GM19372 (cell line): ENCODE results near the gene STAT3.
"Not testable (repeated sequence)": the region's sequence is repeated elsewhere in the genome, so short reads cannot be mapped to it uniquely, and the experiment has no call there.

Source experiments
- ATAC-seq: cut with Tn5 transposase; IDR thresholded peaks from one replicate; pipeline ENCODE4 v1.9.1; 2021; ENCODE audit warnings: mild to moderate bottlenecking, low read depth, moderate library complexity; ENCODE audit not compliant: unreplicated experiment

Gene STAT3

DNA sequence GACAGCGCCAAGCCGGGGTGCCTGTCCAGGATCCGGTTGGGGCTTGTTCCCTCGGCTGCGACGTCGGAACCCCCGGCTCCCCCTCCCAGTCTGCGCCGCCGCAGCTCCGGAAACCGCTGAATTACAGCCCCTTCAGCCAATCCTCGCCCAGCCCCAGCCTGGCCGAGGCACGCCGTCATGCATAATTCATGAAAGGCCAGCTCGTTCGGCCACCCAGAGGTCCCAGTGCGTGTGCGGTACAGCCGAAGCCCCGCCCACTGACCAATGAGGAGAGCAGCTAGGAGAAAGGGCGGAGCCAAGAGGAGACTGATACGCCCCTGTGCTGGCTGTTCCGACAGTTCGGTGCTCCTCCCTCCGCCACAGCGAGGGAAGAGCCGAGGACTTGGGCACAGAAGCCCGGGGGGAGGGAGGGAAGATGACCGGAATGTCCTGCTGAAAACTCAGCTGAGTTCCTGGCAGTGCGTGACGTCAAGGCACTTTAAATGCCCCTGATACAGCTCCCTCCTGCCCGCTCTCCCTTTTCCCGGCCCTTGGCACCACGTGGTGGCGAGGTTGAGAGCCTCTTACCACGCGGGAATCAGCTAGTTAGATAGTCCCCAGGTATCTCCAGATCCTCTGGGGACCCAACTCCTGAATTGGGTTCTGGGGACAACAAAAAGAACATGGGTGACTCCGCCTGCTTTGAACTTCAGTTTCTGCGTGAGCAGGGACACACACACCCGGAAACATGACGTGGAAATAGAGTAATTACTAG, at the start of gene STAT3:
STAT3 (minus strand) TSS at position 62 of the 754 bp plus-strand sequence. CDS start 39,926 bp downstream, outside the sequence.
- ATAC-seq, result peak; percentile 92

- ATAC-seq, result no peak
Measured at GRCh38 chr17:42436391-42436790, 48.1 kb upstream of the STAT3 start.

- ATAC-seq, result no peak
Measured at GRCh38 chr17:42431758-42432161, 43.5 kb upstream of the STAT3 start.

DNA sequence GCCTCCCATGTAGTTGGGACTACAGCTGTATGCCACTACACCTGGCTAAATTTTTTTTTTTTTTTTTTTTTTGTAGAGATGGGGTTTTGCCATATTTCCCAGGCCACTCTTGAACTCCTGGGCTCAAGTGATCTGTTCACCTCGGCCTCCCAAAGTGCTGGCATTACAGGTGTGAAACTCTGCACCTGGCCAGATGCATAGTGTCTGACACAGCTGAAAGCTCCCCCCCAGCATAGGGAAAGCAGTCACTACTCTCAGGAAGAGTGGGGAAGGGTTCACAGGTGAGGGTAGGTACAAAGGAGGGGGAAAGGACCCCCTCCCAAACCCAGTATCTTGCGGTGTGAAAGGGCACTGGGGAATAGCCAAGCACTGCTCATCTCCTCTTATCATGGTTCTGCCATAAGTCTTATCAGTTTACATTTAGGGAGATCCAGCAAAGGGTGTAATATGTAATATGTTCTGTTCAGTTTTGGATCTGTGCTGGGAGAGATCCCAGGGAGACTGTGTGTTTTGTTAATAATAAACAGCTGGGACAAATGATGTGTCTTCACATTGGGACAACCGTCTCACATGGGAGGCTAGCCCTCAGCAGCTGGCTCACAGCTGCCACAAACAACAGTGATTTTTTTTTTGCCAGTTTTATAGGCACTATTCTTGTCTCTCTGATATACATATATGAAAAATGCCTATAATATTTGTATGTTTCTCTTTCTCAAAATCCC, 41.6 kb upstream of the STAT3 start:
- ATAC-seq, result no peak

DNA sequence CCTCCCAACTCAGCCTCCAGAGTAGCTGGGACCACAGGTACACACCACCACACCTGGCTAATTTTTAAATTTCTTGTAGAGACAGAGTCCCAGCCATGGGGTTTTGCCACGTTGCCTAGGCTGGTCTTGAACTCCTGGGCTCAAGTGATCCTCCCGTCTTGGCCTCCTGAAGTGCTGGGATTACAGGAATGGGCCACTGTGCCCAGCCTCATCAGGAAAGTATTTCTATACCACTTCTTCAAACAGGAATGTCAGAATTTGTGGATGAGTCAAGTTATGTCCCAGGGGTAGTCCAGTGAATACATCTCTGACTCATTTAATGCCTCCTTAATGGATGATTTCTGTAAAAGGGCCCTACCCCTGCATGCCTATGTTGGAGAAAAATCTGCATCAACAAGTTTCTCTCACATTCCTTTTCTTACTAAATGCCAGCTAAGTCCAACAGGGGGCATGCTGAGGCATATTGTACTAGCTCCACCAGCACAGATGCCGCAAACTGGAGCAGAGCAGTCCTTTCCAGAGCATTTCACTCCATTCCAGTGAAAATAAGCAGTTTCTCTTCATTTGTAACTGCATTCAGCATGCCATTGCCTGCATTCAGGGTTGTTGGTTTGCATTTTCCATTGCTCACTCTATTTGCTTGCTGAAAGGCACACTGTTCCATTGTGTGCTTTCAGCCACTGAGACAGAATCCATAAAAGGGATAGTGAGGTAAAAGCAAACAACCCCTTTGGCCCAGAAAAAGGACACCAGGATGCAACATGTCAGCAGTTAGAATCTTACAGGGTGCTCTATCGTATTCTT, 40.1 kb upstream of the STAT3 start:
- no peak for ATAC-seq

- ATAC-seq, result no peak
Measured at GRCh38 chr17:42424991-42425610, 36.9 kb upstream of the STAT3 start.

DNA sequence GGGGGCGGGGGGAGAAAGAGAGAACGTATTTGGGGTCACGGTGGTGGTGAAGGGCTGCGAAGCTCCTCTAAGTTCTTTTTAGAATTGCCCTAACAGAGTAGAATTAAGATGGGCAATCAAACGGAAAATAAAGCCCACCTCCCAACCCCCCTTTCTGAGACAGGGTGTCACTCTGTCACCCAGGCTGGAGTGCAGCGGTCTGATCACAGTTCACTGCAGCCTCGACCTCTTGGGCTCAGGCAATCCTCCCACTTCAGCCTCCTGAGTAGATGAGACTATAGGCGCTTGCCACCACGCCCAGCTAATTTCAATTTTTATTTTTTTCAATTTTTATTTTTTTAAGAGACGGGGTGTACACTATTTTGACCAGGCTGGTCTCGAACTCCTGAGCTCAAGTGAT, 35.5 kb upstream of the STAT3 start:
- ATAC-seq, result no peak

DNA sequence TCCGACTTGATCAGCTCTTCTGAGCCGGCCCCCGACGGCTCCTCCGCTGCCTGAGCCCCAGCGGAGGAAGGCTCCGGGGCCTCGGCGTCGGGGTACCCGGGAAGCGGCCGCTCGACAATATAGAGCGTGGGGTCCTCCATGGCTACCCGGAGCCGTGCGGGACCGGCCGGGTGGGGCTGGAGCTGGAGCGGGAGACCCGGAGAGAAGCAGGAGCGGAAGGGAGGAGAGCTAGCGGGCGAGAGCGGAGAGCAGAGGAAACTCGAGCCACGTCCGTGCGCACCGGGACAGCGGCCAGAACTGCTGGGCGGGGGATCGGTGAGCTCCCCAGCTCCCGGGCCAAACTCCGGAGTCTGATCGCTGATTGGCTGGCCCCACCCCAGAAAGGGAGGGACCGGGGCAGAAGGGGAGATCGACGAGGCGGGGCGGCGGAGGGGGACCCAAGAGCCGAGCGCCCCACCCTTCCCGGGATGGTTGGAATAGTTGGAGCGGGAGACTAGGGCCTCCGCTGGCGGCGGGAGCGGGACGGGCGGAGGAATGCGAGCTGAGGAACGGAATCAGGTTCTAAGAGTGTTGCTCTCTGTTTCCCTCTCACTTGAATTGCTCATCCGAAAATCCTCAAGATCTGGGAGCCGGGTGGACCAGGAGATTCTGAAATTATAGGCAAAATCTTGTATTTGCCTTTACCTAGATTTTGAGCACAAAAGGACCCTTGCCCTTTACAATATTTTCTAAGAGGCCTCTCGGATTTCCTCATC, 34.9 kb upstream of the STAT3 start, which contains the start of gene CAVIN1:
CAVIN1 (minus strand) TSS at position 299 of the 755 bp plus-strand sequence; CDS start at position 140, 159 bp downstream.
- no peak for ATAC-seq

- no peak for ATAC-seq
Measured at GRCh38 chr17:42422412-42422957, 34.2 kb upstream of the STAT3 start.

DNA sequence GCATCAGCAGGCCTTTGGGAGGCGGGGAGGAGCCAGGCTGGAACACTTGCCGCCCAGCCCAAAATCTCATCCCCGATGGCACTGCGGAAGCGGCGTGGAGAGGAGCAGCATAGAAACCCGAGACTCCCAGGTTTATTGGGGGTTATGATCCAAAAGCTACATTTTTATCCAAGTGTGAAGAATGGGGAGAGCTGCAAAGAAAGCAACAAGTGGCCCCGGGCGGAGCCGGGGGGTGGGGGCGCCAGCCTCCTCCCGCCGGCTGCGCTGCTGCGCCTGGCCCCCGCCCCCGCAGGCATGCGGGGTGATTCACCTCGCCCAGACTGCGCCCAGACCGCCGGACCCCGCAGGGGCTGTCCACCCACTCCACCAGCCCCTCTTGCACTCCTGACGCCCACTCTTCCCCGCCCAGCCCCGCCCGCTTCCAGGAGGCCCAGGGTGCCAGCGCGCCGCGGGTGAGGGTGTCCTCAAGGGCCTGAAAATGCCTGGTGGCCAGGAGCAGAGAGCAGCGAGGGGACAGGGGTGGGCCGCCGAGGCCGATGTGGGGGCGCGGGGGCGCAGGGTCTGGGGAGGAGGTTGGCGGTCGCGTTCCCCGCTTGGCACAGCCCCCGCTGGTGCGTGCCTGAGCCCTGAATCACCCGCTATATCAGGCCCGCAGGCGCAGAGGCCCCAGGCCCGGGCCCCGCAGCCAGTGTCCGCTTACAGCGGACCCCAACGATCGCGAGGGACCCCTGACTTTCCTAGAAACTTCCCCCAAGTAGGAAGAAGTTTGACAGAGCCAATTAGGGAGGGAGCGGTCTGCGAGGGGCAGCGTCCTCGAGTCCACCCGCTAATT, 33.5 kb upstream of the STAT3 start:
- no peak for ATAC-seq

DNA sequence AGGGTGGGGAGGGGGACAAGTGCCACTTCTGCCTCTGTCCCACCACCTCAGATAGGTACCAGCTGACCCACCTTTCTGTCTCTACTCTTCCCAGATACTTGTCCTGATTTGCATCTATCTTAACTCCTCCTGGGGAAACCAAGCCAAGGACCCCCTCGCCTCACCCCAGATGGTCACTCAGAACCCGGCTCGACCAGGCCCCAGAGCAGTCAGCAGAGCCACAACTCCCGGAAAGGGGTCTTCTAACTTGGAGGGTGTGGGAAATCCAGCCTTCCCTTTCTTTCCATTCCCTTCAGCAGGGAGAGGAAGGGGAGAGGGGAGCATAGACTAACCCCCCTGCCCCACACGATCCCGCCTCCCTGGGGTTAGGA, 32.9 kb upstream of the STAT3 start:
- no peak for ATAC-seq

GRCh38 chr17:42417981-42418380, 29.7 kb upstream of the STAT3 start:
- not testable (repeated sequence) for ATAC-seq

GRCh38 chr17:42414704-42415409, 26.6 kb upstream of the STAT3 start:
- ATAC-seq, result no peak

- ATAC-seq, result no peak
Measured at GRCh38 chr17:42413464-42414040, 25.3 kb upstream of the STAT3 start.

GRCh38 chr17:42411905-42412679, 23.9 kb upstream of the STAT3 start:
- ATAC-seq, result no peak

GRCh38 chr17:42411361-42411760, 23.1 kb upstream of the STAT3 start:
- no peak for ATAC-seq

- ATAC-seq, result no peak
Measured at GRCh38 chr17:42410319-42410685, 22.1 kb upstream of the STAT3 start.
